CD4-positive, alpha-beta T cell treated with Interferon alpha-2 for 1 hour (primary cell): Measurements from ENCODE around the gene ANKRD9.

Experiments used
- DNase-seq, 2 donors: peaks; one replicate each; pipeline ENCODE4 v3.0.0-alpha.2; 2020 to 2022

ANKRD9 gene

GRCh38 chr14:102497998-102498677, 11.4 kb downstream of the ANKRD9 start:
- DNase-seq = no peak

GRCh38 chr14:102496958-102497744, 12.4 kb downstream of the ANKRD9 start:
- no peak for DNase-seq

- no peak for DNase-seq
Measured at GRCh38 chr14:102496331-102496691, 13.3 kb downstream of the ANKRD9 start.

GRCh38 chr14:102495491-102496330, 13.9 kb downstream of the ANKRD9 start:
- no peak for DNase-seq

- DNase-seq = no peak
Measured at GRCh38 chr14:102493585-102493984, 16.0 kb downstream of the ANKRD9 start.

- DNase-seq = no peak
Measured at GRCh38 chr14:102493096-102493495, 16.5 kb downstream of the ANKRD9 start.

GRCh38 chr14:102492531-102492910, 17.1 kb downstream of the ANKRD9 start:
- DNase-seq = no peak

- DNase-seq = no peak
Measured at GRCh38 chr14:102491786-102492530, 17.6 kb downstream of the ANKRD9 start.

GRCh38 chr14:102491366-102491765, 18.2 kb downstream of the ANKRD9 start:
- no peak for DNase-seq

- no peak for DNase-seq
Measured at GRCh38 chr14:102490456-102490855, 19.1 kb downstream of the ANKRD9 start.

- DNase-seq = no peak
Measured at GRCh38 chr14:102487204-102487577, 22.4 kb downstream of the ANKRD9 start.

- DNase-seq = no peak
Measured at GRCh38 chr14:102486513-102487203, 22.9 kb downstream of the ANKRD9 start.

- DNase-seq = no peak
Measured at GRCh38 chr14:102485693-102486512, 23.7 kb downstream of the ANKRD9 start.

GRCh38 chr14:102484316-102484715, 25.3 kb downstream of the ANKRD9 start:
- no peak for DNase-seq

- no peak for DNase-seq
Measured at GRCh38 chr14:102481791-102482238, 27.8 kb downstream of the ANKRD9 start.

- DNase-seq = no peak
Measured at GRCh38 chr14:102481371-102481770, 28.2 kb downstream of the ANKRD9 start.

- DNase-seq = no peak
Measured at GRCh38 chr14:102479777-102480176, 29.8 kb downstream of the ANKRD9 start.

GRCh38 chr14:102479107-102479506, 30.5 kb downstream of the ANKRD9 start:
- no peak for DNase-seq

- no peak for DNase-seq
Measured at GRCh38 chr14:102474934-102475333, 34.6 kb downstream of the ANKRD9 start.

- no peak for DNase-seq
Measured at GRCh38 chr14:102473559-102473958, 36.0 kb downstream of the ANKRD9 start.

GRCh38 chr14:102472791-102473150, 36.8 kb downstream of the ANKRD9 start:
- DNase-seq = no peak
